ENCODE data around the gene RPRD1B.
"Not testable (repeated sequence)": the region's sequence is repeated elsewhere in the genome, so short reads cannot be mapped to it uniquely, and the experiment has no call there.

RPRD1B gene

DNA sequence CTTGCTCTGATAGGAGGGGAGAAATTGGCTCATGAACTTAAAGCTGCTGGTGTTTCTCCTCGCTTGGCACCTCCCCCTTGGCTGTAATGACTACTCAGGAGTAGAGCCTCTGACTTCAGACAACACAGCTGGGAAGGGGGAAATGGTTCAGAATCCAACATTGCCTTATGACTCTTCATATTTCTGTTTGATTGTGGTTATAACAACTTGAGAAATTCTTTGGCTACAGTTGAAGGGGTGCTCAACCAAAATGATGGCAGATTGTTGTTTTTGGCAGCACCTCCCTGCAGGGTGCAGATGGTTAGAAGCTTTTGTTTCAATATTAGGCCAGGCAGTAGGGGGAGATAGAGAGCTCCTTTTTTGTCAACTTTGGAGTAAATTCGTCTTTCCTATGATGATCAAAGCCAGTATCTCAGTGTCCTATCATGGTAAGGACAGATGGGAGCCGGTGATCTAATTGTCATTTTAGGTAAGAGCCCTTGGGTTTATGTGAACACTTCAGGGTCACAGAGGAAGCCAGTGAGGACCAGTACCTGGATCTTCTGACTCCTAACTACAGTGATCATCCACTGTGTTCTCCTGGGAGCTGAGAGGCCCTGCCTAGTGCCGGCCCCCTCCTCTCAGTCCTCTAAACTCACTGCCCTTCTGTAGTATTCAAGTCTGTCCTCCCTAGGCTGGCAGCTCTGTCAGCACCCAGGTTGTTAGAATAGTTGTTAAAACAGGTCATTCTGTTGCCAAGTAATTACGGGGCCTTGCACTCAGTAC lies 39.9 kb downstream of the RPRD1B start:
- no peak for DNase-seq (ENCODE audit: low read depth)

DNA sequence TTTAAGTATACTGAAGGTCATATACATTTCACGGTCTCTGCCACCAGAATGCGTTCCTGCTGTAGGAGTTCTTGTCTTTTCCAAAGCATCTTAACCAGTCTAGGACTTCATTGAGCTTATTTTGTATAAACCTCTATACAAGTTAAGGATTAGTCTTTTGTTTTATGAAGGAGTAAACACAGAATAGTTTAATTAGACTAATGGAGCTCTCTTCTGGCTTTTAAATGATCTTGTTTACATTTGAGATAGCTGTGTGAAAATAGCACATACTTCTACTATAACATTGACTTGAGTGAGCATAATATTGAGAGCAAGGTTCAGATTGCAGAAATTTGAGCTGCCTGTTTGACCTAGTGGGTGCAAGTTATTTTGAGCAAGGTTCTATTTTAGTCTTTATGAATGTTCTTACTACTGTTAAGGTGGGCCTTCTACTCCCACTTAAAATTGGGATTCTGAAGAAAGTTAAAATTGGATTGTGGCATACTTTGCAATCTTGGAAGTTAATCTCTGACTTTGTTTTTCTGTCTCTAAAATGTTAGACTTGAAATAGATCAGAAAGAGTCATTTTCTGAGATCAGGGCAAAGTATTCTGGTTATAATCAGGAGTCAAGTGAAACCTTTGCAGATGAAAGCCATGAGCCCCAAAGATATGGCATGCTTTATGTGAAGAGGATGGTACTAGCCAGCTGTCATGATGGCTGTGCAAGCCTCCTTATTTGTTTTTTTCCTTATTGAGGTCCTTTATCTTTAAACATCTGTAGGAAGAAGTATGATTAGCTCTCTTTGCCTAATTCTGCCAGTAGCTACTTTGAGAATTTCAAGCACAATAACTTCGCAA lies 41.8 kb downstream of the RPRD1B start:
- no peak for DNase-seq (ENCODE audit: low read depth)

DNA sequence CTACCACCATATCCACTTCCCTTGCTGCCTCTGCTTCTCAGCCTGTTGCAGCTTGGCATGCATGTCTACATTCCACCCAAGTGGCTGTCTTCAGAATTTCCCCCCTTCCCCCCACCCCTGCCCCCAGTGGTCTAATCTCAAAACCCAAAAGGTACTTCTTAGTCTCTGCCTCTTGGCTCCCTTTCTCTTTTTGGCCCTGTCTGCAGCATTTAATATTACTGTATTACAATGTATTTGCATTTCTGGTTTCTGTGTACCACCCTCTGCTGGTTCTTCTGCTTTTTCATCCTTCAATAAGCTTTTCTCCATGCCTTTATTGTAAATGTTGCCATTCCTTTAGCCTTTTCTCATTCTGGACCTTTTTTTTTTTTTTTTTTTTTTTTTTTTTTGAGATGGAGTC lies 43.0 kb downstream of the RPRD1B start:
- no peak for DNase-seq (ENCODE audit: low read depth)

DNA sequence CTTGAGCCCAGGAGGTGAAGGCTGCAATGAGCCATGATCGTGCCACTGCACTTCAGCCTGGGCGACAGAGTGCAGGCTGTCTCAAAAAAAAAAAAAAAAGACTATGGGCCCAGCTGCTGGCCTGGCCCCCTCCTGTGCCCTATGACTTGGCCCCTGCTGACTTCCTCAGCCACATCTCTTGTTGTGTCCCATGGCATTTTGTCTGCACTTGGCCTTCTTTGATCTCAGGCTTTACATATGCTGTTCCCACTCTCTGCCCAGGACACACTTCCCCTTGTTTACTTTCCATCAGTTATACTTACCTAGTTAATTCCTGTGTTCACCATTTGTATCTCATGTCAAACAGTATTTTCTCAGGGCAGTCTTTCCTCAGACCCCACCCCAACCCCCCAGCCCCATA lies 44.5 kb downstream of the RPRD1B start:
- no peak for DNase-seq (ENCODE audit: low read depth)

DNA sequence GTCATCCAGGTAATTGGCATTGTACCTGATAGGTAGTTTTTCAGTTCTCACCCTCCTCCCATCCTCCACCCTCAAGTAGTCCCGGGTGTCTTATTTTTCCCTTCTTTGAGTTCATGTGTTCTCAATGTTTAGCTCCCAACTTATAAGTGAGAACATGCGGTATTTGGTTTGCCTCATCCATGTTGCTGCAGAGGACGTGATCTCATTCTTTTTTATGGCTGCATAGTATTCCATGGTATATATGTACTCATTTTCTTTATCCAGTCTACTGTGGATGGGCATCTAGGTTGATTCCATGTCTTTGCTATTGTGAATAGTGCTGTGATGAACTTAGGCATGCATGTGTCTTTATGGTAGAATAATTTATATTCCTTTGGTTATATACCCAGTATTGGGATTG lies 45.8 kb downstream of the RPRD1B start:
- DNase-seq (ENCODE audit: low read depth): no peak

DNA sequence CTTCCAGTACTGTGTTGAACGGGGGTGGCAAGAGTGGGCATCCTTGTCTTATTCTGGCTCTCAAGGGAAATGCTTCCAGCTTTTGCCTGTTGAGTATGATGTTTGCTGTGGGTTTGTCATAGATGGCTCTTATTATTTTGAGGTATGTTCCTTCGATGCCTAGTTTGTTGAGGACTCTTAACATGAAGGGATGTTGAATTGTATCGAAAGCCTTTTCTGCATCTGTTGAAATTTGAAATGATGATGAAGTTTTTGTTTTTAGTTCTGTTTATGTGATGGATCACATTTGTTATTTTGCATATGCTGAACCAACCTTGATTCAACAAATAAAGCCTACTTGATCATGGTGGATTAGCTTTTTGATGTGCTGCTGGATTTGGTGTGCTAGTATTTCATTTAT lies 48.0 kb downstream of the RPRD1B start:
- no peak for DNase-seq (ENCODE audit: low read depth)

DNA sequence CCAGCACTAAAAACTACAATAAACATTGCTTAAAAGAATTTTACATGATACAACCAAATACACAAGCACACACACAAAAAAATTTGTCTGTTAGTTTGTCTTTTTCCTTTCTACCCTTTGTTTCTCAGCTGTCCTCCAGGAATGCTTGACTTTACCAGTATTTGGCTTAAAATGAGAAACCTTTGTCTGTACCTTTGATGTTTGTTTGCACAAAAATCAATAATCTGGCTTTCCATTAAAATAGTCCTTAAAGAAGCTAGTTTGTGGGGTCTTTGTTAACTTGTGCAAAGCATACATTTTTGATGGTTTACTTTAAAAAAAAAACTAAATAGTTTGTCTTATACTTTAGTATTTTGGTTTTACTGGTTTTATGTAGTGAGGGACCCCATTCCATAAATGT lies 49.3 kb downstream of the RPRD1B start:
- DNase-seq (ENCODE audit: low read depth): no peak

DNA sequence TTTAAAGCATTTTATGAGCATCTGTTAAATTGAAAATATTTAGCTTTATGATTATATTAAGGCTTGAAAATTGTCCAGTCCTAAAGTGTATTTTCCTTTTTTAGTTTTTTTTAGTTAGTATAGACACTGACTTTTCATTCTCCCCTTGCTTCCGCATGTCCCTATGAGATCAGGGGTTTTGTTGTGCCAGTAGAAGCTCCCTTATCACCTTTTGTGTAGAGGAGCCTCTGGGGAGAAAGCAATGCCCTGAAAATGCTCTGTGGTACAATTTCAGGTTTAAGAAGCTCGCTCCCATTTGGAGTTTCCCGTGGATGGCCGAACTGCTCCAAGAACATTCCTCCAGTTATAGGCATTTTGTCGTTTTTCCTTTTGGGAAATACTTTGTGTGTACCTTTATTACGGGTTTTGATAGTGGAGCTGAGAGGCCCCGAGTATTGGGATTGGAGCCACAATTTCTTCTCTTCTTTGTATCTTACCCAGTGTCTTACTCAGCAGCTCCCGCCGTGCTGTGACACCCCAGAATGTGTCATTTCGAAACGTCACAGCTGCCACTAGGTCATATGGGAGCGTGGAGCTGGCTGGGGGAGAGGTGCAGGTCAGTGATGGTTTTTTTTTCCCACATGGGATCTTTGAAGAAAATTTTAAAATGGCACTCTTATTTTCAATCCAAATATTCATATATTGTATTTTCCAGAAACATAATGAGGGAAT lies 49.9 kb downstream of the RPRD1B start:
- no peak for DNase-seq (ENCODE audit: low read depth)

DNA sequence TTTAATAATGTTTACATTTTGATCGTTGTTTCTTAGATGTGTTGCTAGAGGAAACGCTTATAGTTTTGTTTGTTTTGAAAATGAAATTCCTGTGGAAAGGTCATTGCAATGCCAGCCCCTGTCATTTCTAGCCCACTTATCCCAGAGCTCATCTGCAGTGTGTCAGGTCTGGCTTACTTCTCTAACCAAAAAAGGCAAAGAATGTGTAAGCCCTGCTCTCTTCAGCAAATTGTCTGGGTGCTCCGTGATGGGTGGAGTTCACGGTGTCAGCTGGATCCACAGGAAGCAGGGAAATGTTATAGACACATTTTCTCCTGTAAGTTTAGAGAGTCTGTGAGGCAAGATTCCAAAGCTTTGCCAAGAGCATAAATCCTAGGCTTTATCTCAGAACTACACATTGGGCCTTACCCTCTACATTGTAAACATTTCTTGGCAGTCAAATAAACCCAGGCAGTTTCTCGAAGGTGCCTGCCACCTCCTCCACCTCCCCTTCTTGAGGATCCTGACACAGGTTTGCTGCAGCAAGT lies 50.9 kb downstream of the RPRD1B start:
- no peak for DNase-seq (ENCODE audit: low read depth)

DNA sequence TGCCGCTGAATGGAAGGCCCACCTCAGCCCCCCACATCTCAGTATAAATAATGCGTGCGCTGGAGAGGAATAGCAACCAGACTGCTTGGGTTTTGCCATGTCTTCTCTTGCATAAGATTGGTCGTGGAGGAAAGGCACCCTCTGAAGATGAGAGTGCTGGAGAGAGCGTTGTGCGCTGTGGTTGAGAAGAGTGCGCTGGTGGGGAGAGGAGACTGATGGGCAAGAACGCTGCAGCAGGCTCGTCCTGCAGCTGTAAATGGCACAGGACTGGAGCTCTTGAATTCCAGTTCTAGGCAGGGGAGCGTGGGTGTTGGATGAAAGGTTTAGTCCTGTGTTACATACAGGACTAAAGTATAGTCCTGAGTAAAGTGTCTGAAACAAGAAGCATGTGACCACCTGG lies 51.5 kb downstream of the RPRD1B start:
- DNase-seq (ENCODE audit: low read depth): no peak

DNA sequence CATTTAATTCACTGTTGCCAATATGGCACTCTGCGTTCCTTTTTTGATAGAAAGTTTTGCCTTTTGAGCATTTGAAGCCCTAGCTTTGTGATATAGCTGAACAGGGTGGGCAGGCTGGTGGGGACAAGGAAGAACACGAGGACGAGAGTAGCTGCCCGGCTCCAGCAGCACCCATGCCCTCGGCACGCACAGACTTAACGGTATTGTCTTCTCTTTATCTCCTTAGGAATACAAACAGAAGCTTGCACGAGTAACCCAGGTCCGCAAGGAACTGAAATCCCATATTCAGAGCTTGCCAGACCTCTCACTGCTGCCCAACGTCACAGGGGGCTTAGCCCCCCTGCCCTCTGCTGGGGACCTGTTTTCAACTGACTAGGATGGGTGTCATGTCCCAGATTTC lies 56.0 kb downstream of the RPRD1B start:
- no peak for DNase-seq (ENCODE audit: low read depth)

DNA sequence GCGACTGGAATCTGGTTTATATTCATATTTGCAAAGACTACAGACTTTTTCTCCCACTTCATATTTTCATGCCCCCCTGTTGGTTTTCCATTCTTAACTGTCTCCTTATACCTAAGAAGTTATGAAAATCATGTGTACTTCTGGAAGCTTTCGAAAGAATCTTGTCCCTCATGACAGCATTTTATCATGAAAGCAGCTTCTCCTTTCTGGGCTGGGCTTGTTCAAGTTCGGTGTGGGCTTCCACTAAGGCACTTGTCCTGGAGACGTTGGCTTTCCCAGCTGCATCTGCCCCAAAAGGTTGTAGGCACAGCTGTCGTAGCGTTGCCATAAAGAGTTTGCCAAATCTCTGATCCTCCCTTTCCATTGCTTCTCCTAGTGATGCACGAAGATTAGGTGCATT lies 56.5 kb downstream of the RPRD1B start:
- DNase-seq (ENCODE audit: low read depth): no peak

DNA sequence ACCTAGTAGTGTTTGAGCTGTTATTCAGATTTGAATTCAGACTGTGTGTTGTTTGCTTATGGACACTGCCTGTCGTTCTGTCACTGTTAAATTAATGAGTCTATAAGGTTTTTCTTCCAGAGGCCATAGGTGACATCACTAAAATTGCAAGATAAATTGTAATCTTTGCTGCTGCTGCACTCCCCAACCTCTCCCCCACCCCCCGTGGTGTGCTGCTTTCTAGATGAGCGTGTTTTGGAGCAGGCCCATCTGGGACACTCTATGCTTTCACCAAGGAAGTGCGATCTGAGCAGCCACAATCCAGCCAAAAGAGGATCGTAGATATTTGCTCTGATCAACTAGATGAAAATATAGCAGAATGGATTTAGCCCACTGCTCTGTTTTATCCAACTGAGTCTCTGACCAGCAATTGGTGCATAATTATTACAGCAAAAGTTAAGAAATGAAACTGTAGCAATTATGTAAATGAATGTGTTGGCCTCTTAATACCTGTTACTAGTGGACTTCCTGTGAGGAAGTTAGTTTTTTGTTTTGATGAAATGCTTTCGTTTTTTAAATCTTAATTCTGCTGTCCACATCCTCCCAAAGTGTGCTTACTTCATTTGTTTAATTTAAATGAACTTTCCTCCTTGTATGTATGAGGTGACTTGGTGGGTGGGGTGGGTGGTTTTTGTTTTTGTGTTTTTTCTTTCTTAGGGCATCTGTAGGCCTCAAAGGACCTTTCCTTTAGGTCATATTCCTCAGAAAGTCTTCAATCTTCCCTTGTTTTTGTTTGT lies 58.1 kb downstream of the RPRD1B start:
- no peak for DNase-seq (ENCODE audit: low read depth)

DNA sequence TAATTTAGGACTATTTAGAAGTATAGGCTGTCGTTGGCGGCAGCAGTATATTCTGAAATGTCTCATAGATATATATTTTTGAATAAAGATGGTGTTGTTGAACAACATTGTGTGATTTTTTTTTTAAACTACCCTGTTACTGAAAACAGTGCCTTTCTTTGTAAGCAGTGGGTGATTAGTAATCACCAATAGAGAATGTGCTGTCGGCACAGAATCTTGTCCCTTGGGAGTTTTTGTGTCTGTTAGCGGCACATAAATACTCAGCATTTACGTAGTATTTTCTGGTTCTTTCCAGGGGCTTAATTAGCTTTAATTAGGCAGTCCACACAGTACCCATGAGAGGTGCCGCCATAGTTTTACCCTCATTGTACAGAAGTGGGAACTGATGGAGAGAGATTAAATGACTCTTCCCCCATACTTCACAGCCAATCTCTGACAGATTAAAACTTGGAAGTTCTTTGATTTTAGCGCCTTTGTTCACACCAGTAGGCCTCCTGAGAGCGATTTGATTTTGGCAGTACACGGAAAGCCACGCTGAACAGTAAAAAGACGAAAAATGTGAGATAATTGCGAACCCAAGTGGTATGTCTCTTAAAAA lies 58.8 kb downstream of the RPRD1B start:
- DNase-seq (ENCODE audit: low read depth): no peak

DNA sequence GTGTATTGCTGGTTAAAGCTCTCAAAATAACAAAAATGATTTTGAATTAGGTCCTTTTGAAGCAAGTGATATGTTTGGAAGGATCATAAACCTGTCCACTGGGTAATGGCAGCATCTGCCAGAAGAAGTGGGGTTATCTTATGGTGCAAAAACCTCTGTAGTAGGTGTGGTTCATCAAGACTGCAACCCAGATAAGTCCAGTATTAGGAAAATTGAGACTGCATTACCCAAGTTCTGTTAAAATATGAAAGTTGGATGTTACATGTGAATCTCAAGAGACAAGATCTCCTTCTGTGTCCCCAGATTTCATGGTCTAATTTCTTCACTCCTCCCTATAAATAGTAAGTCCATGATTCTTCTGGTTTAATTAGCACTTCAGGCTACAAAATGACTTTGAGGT lies 59.4 kb downstream of the RPRD1B start:
- DNase-seq (ENCODE audit: low read depth): no peak

DNA sequence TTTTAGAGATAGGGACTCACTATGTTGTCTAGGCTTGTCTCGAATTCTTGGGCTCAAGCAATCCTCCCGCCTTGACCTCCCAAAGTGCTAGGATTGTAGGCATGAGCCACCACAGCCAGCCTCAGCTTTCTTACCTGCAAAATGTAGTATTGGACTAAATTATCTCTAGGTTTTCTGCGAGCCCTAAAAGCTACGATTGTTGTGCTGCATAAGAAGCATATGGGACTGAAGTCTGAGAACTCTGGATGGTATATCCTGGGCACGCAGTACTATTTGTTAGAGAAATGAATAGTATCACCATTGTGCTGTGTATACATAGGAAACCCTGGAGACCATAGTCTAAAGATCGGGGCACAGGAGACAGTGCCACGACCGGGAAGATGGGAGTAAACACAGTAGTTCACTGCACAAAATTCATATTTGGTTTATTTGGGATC lies 60.1 kb downstream of the RPRD1B start:
- no peak for DNase-seq (ENCODE audit: low read depth)

DNA sequence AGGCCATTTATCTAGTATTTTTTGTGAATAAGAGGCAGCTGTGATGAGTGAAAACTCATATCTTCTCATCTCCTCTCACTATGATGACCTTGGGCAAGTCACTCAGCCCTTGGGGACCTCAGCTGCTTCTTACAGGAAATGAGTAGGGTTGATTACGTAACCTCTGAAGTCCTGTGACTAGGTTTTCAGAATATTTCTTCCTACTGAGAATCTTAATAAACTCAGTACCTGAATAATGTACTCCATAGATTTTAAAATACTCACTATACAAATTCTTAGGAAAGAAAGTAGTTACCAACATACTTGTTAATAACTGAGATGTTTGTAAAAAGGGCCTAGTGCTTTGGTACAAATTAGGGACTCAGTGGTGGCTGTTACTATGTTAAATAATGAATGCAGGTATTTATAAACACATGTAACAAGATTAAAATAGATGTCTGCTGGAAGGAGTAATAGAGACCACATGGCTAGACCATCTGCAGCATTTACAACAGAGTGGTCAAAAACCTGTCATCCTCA lies 60.9 kb downstream of the RPRD1B start:
- no peak for DNase-seq (ENCODE audit: low read depth)

DNA sequence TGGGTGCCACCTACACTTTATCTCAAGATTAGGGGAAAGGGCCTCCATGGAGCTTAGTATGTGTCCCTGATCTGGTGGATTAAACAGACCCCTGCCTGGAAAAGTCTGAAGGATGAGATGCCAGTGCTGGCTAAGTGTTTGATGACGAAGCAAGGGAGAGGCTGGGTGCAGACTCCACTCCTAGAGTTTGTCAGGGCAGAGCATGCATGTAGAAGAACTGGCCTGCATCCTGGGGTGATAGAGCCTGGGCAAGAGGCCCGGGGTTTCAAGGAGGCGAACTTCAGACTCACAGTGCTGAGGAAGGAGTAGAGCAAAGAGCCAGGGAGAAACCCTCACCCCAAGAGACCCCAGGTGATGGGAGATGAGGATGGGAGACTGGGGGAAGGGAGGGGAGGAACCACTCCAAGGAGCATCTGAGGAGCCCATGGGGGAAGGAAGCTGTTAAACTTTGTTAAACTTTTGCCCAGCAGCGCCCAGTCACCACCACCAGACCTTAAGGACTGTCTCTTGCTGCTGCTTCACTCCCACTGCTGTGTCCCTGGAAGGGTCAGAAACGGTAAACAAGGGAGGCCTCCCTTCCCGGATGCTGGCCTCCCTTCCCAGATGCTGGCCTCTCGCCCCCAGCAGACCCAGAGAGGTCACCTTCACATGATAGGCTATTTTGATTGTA lies 61.6 kb downstream of the RPRD1B start:
- no peak for DNase-seq (ENCODE audit: low read depth)

DNA sequence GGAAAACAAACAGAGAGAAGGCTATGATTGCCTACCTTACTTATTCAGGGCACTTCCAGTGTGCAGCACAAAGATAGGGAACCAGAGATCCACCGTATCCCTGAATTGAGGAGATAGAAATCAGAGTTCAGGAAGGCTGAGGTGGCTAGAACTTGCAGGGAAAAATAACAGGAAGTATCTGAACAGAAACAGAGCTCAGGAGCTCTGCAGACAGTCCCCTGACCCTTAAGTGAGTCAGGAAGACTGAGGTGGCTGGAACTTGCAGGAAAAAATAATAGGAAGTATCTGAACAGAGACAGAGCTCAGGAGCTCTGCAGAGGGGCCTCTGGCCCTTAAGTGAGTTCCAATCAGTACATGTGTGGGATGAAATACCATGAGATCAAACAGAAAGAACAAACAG lies 65.4 kb downstream of the RPRD1B start:
- DNase-seq (ENCODE audit: low read depth): no peak

DNA sequence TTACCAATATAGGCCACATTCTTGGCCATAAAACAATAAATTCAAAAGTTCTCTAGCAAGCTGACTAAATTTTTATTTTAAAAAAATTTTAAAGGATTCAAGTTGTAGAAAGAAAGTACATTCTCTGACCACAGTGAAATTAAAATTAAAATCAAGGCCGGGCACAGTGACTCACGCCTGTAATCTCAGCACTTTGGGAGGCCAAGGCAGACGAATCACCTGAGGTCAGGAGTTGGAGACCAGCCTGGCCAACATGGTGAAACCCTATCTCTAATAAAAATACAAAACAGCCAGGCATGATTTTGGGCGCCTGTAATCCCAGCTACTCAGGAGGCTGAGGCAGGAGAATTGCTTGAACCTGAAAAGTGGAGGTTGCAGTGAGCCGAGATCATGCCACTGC lies 68.7 kb downstream of the RPRD1B start:
- DNase-seq (ENCODE audit: low read depth): not testable (repeated sequence)

DNA sequence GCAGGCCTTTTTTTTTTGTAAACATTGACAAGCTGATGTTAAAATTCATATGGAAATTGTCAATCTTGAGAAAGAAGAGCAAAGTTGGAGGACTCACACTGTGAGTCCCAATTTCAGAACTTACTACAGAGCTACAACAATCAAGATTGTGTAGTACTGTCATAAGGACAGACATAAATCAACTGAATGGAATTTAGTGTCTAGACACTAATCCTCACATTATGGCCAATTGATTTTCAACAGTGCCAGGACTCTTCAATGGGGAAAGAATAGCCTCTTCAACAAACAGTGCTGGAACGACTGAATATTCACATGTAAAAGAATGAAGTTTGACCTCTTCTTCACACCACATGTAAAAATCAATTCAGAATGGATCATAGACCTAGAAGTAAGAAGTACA lies 70.7 kb downstream of the RPRD1B start:
- no peak for DNase-seq (ENCODE audit: low read depth)
